ENCODE results near the gene NT5C2. TPM values are rescaled to one million over a fixed set of nuclear protein-coding genes. Genes with fewer than 3 reads are reported as not detected.

Gene NT5C2
- total and polyA plus RNA-seq, 2 of the 8 experiments (the other 6 are each of a cell fraction or from before 2014, with no cell fraction given), result 35.2 to 106 TPM

- CTCF ChIA-PET (ENCODE audit: partially characterized antibody), result interaction anchor here (0.6 to 3.1 kb wide), 7 partner anchors 27 to 145 kb away, joined by 3 to 13 read pairs (median 3); no protein-coding TSS in a partner anchor
- H3K9me3 ChIP-seq (ENCODE audit: insufficient read depth in 2 of 2, low read depth in 1 of 2, low read length in 1 of 2), result no peaks in the 10 kb centered on the region
- H4K8ac ChIP-seq (ENCODE audit: extremely low read depth, insufficient read depth, low read length), result no peak overlapping the region
- no peak for FAIRE-seq
- no peaks in the 10 kb centered on the region for H3K27me3 ChIP-seq (replicated peaks in 1 of 4; ENCODE audit: control insufficient read depth in 3 of 4, extremely low read depth in 1 of 4, insufficient read depth in 3 of 4, low read length in 3 of 4)
- H2BK5ac ChIP-seq (ENCODE audit: low read depth, low read length), result no peak overlapping the region
- H3K9ac ChIP-seq (replicated peaks in 1 of 4; ENCODE audit: extremely low read depth in 1 of 4, low read depth in 3 of 4, low read length in 3 of 4), result no peak overlapping the region
- H3K36me3 ChIP-seq (ENCODE audit: control insufficient read depth in 2 of 4, insufficient read depth in 4 of 4, low read length in 3 of 4), result peaks cover 0 to 24% (median 4%) of the 10 kb centered on the region in 4 experiments; a peak in 3 of 8 replicates
- H4K20me1 ChIP-seq (replicated peaks in 1 of 2; ENCODE audit: control insufficient read depth in 1 of 2, insufficient read depth in 2 of 2, low read length in 2 of 2), result peaks cover 0 to 1% of the 10 kb centered on the region in 2 experiments
- no peak overlapping the region for H3K23ac ChIP-seq (ENCODE audit: insufficient read length)
- H3K79me1 ChIP-seq (ENCODE audit: low read depth, low read length), result no peaks in the 10 kb centered on the region
- H3K27ac ChIP-seq (ENCODE audit: low read depth, low read length), result no peak overlapping the region
- whole genome bisulfite sequencing, 2 experiments (ENCODE audit: extremely low coverage in 1 of 2, insufficient coverage in 1 of 2, insufficient read length in 1 of 2, insufficient replicate concordance in 2 of 2, low coverage in 1 of 2, low lambda C conversion rate in 2 of 2, missing lambda C conversion rate in 1 of 2), result 48% methylated on average over 2 of the region's 2 CpGs; no CpG with 5 or more reads in 1 of the 2 experiments
- H3K18ac ChIP-seq (ENCODE audit: extremely low read depth, low read length), result no peak overlapping the region
- H2BK20ac ChIP-seq (ENCODE audit: low read length), result no peak overlapping the region
- H2AK5ac ChIP-seq (ENCODE audit: low read depth, low read length), result no peak overlapping the region
- H4K5ac ChIP-seq (ENCODE audit: insufficient read length, low read depth, low read length), result no peak overlapping the region
- no peak overlapping the region for H2BK120ac ChIP-seq (replicated peaks; ENCODE audit: low read depth, low read length)
- H3K4me2 ChIP-seq (ENCODE audit: insufficient read depth in 1 of 2, low read depth in 2 of 2, low read length in 2 of 2), result no peak overlapping the region
- H4K91ac ChIP-seq (replicated peaks; ENCODE audit: insufficient read length, low read length), result no peak overlapping the region
- no peak overlapping the region for H2BK12ac ChIP-seq (ENCODE audit: low read depth, low read length)
- H3K14ac ChIP-seq (ENCODE audit: insufficient read length), result no peak overlapping the region
- H2AFZ ChIP-seq (ENCODE audit: low read length), result no peak overlapping the region
- no peak overlapping the region for H3K56ac ChIP-seq (replicated peaks; ENCODE audit: insufficient read length, low read depth, low read length)
- POLR2A ChIA-PET (ENCODE audit: partially characterized antibody), result no interaction called here
- no peaks in the 10 kb centered on the region for H3K79me2 ChIP-seq (ENCODE audit: control insufficient read depth in 1 of 2, insufficient read depth in 2 of 2, low read length in 2 of 2)
- no peak for TF ChIP-seq JUN (IDR thresholded peaks at IDR 0.05; ENCODE audit: low read depth, low read length)
- TF ChIP-seq TBP (IDR thresholded peaks at IDR 0.05; ENCODE audit: low read depth, low read length), result no peak
- no peak for TF ChIP-seq TAF7 (optimal IDR thresholded peaks at IDR 0.05; ENCODE audit: borderline replicate concordance, low read depth, low read length)
- TF ChIP-seq NANOG (IDR thresholded peaks at IDR 0.05; ENCODE audit: insufficient read depth, low read depth, low read length, poor library complexity, severe bottlenecking), result no peak
- no peak for TF ChIP-seq HDAC2 (IDR thresholded peaks at IDR 0.05; ENCODE audit: borderline replicate concordance in 1 of 2, low read depth in 2 of 2, low read length in 2 of 2)
- no peak for TF ChIP-seq BACH1 (IDR thresholded peaks at IDR 0.05; ENCODE audit: low read length)
- TF ChIP-seq POU5F1 (IDR thresholded peaks at IDR 0.05; ENCODE audit: low read depth, low read length), result no peak
- TF ChIP-seq CBX5 (IDR thresholded peaks at IDR 0.05; ENCODE audit: low read depth, low read length), result no peak
- TF ChIP-seq RXRA (IDR thresholded peaks at IDR 0.05; ENCODE audit: insufficient read depth, low read depth, low read length), result no peak
- DNase-seq (ENCODE audit: low read depth in 1 of 2, low spot score in 2 of 2), result no peak
- H3K4me3 ChIP-seq (ENCODE audit: extremely low read depth in 1 of 4, insufficient read depth in 2 of 4, low read depth in 3 of 4, low read length in 4 of 4), result no peak overlapping the region
- no peaks in the 10 kb centered on the region for H3K23me2 ChIP-seq (ENCODE audit: low read depth, low read length)
- H3K4ac ChIP-seq (replicated peaks; ENCODE audit: insufficient read length, low read depth, low read length), result no peak overlapping the region
- H2BK15ac ChIP-seq (ENCODE audit: low read length), result no peak overlapping the region
- peaks cover 0 to 4% (median 0%) of the 10 kb centered on the region in 4 experiments; a peak in 1 of 7 replicates for H3K4me1 ChIP-seq (replicated peaks in 1 of 4; ENCODE audit: control insufficient read depth in 3 of 4, insufficient read depth in 4 of 4, low read length in 3 of 4)
Measured at GRCh38 chr10:103104721-103105120, 88.4 kb downstream of the NT5C2 start.
